B cell (primary cell): Measurements from ENCODE around the gene B9D2. TPM values are rescaled to one million over a fixed set of nuclear protein-coding genes. Genes with fewer than 3 reads are reported as not detected.

Experiments
- ATAC-seq: fragments of 200-7000 bp; cut with Tn5 transposase; one replicate; pipeline ENCODE4 v1.10.0; 2021; ENCODE audit warnings: low read depth, mild to moderate bottlenecking, moderate number of reproducible peaks, moderate library complexity
- CTCF ChIA-PET: fragments of 350-600 bp; sonication (Branson Sonifier 250); formaldehyde crosslinking; loops from one replicate; lab custom pipeline; 2021; ENCODE audit warnings: antibody characterized with exemption, inconsistent platforms; lab: Charles Lee
- POLR2A ChIA-PET: fragments of 350-600 bp; sonication (Branson Sonifier 250); formaldehyde crosslinking; loops from one replicate; lab custom pipeline; 2021; ENCODE audit warnings: antibody characterized with exemption; lab: Charles Lee
- DNase-seq: peaks from one replicate; pipeline ENCODE4 v3.0.0; 2013
- H2AFZ ChIP-seq: 2 replicates; pipeline ENCODE4 v1.6.1; 2012; ENCODE audit warnings: mild to moderate bottlenecking, low read depth, low read length; ENCODE audit not compliant: insufficient read depth, poor library complexity, severe bottlenecking
- H3K27ac ChIP-seq, 2 donors: 1 replicate in 1 of 2; 2 replicates in 1 of 2; pipeline ENCODE4 v1.5.1; 2012 to 2013; ENCODE audit warnings: low read length in 2 of 2, mild to moderate bottlenecking in 2 of 2, moderate library complexity in 1 of 2
- H3K27me3 ChIP-seq, 4 experiments: fragments of 200-600 bp in 1 of 4; sonication (generic) in 1 of 4; replicated peaks in 1 of 4; 1 replicate in 2 of 4; 2 replicates in 2 of 4; pipeline versions ENCODE4 v1.6.1 to v1.7.0; 2013 to 2016; ENCODE audit warnings: low read length in 3 of 4, mild to moderate bottlenecking in 2 of 4, mixed read lengths in 1 of 4, moderate library complexity in 1 of 4; ENCODE audit not compliant: insufficient read depth in 4 of 4, control insufficient read depth in 3 of 4; ENCODE audit errors: control extremely low read depth in 1 of 4
- H3K36me3 ChIP-seq, 2 experiments: replicated peaks in 1 of 2; 1 replicate in 1 of 2; 2 replicates in 1 of 2; pipeline versions ENCODE4 v1.6.1 to v1.7.1; 2013; ENCODE audit warnings: low read length in 1 of 2; ENCODE audit not compliant: insufficient read depth in 2 of 2, control insufficient read depth in 1 of 2; ENCODE audit errors: control extremely low read depth in 1 of 2, extremely low read depth in 1 of 2
- H3K4me1 ChIP-seq, 2 donors: fragments of 200-600 bp in 1 of 2; sonication (generic) in 1 of 2; 1 replicate in 1 of 2; 2 replicates in 1 of 2; pipeline versions ENCODE4 v1.5.1 to v1.6.1; 2013 to 2017; ENCODE audit warnings: low read length in 2 of 2; ENCODE audit not compliant: control insufficient read depth in 2 of 2, insufficient read depth in 2 of 2
- H3K4me2 ChIP-seq: replicated peaks from 2 replicates; pipeline ENCODE3; 2012; ENCODE audit warnings: mild to moderate bottlenecking, low read depth, low read length; ENCODE audit not compliant: poor library complexity, severe bottlenecking
- H3K4me3 ChIP-seq, 5 experiments: fragments of 200-600 bp in 1 of 5; sonication (generic) in 1 of 5; 1 replicate in 3 of 5; 2 replicates in 2 of 5; pipeline versions ENCODE4 v1.5.1 to v1.7.0; 2011 to 2016; ENCODE audit warnings: low read length in 4 of 5, mild to moderate bottlenecking in 4 of 5, low read depth in 2 of 5, control low read depth in 1 of 5, moderate library complexity in 1 of 5; ENCODE audit not compliant: insufficient read depth in 1 of 5; ENCODE audit errors: control extremely low read depth in 1 of 5, extremely low read depth in 1 of 5
- H3K79me2 ChIP-seq: fragments of 200-600 bp; sonication (generic); one replicate; pipeline ENCODE4 v1.6.0; 2016; ENCODE audit warnings: low read length; ENCODE audit not compliant: control insufficient read depth, insufficient read depth
- H3K9ac ChIP-seq: fragments of 200-600 bp; sonication (generic); 2 replicates; pipeline ENCODE4 v1.6.1; 2017; ENCODE audit warnings: mild to moderate bottlenecking, low read length, moderate library complexity
- H3K9me3 ChIP-seq, 3 donors: one replicate each; pipeline versions ENCODE4 v1.6.1 to v1.7.1; 2013; ENCODE audit warnings: low read length in 2 of 3; ENCODE audit not compliant: control insufficient read depth in 2 of 3, insufficient read depth in 1 of 3; ENCODE audit errors: control extremely low read depth in 1 of 3
- H4K20me1 ChIP-seq: 2 replicates; pipeline ENCODE4 v1.6.0; 2012; ENCODE audit warnings: mild to moderate bottlenecking, low read length; ENCODE audit not compliant: insufficient read depth, control insufficient read depth, poor library complexity, severe bottlenecking
- H3K27ac Mint-ChIP-seq: one replicate; pipeline ENCODE4 v1.8.0; 2021; ENCODE audit warnings: mixed read lengths
- H3K27me3 Mint-ChIP-seq: one replicate; pipeline ENCODE4 v1.8.0; 2021; ENCODE audit warnings: mixed read lengths
- H3K4me1 Mint-ChIP-seq: one replicate; pipeline ENCODE4 v1.8.0; 2021; ENCODE audit warnings: mixed read lengths
- H3K4me3 Mint-ChIP-seq: one replicate; pipeline ENCODE4 v1.8.0; 2021; ENCODE audit warnings: mixed read lengths
- H3K9me3 Mint-ChIP-seq: one replicate; pipeline ENCODE4 v1.8.0; 2022; ENCODE audit warnings: mixed read lengths; ENCODE audit not compliant: insufficient read depth
- EZH2 ChIP-seq: IDR thresholded peaks from 2 replicates; pipeline ENCODE4 v1.6.1; 2012; ENCODE audit warnings: borderline replicate concordance, low read depth, mild to moderate bottlenecking, moderate library complexity, low read length; ENCODE audit not compliant: insufficient read depth, poor library complexity, severe bottlenecking
- WGBS: methylation state at CpG from one replicate; pipeline ENCODE4 v1.1.5; 2013; ENCODE audit warnings: missing lambda C conversion rate; ENCODE audit not compliant: insufficient coverage; 5-methylcytosine and 5-hydroxymethylcytosine counted together
- intact Hi-C: fragments of 100-400 bp; cut with micrococcal nuclease; formaldehyde crosslinking; loops from one replicate; pipeline ENCODE4 v1.10.0; 2022
- polyA plus RNA-seq: library from polyadenylated mRNA; depleted of rRNA; stranded (reverse); fragments of >200 nt; gene quantifications from 2 replicates; pipeline ENCODE4 v1.2.3, GENCODE V29; 2012
- total RNA-seq, 2 donors: library from RNA; stranded (reverse); fragments of 120-200 nt in 1 of 2; gene quantifications; 1 replicate in 1 of 2; 2 replicates in 1 of 2; pipeline versions ENCODE4 v1.2.3 to v1.2.4, GENCODE V29; 2013 to 2022
- TF ChIP-seq, protein P1 (sequence below): fragments of 200-600 bp; IDR thresholded peaks from one replicate; pipeline ENCODE4 v1.8.0; 2022; ENCODE audit warnings: antibody characterized with exemption, mild to moderate bottlenecking

B9D2 gene
- total and polyA plus RNA-seq, 2 donors (not counting 1 experiment from before 2014, with no cell fraction given) = 9.9 to 17.5 TPM

DNA sequence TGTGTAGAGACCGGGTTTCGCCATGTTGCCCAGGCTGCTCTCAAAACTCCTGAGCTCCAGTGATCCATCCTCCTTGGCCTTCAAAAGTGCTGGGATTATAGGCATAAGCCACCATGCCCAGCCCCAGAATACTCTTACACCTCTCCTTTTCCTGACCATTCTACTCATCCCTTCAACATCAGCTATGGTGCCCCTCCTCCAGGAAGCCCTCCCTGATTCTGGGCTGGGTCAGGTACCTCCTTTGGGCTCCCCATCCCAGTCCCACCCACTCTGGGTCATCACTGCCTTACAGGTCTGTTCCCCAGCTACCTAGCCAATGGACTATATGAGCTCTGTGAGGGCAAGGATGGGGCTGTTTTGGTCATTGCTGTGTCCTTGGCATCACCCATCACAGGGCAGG lies 19.8 kb downstream of the B9D2 start:
- intact Hi-C loops = no loop called here
- no peak overlapping the region for H3K4me3 Mint-ChIP-seq

More for the DNA sequence above, 19.8 kb downstream of the B9D2 start:
- peaks cover 87% of the 10 kb centered on the region for H4K20me1 ChIP-seq
- H3K4me2 ChIP-seq = no peak overlapping the region
- 100% methylated on average over 2 of the region's 2 CpGs for WGBS
- no peaks in the 10 kb centered on the region for H3K27me3 Mint-ChIP-seq
- no peak overlapping the region for H3K4me3 ChIP-seq
- CTCF ChIA-PET = interaction anchor here (0.7 kb wide), 1 partner anchor 189 kb away, joined by 3 read pairs; no protein-coding TSS in a partner anchor
- DNase-seq (no peak), ATAC-seq (no peak)
- no peak overlapping the region for H2AFZ ChIP-seq
- no peak for TF ChIP-seq EZH2
- TF ChIP-seq, protein P1, sequence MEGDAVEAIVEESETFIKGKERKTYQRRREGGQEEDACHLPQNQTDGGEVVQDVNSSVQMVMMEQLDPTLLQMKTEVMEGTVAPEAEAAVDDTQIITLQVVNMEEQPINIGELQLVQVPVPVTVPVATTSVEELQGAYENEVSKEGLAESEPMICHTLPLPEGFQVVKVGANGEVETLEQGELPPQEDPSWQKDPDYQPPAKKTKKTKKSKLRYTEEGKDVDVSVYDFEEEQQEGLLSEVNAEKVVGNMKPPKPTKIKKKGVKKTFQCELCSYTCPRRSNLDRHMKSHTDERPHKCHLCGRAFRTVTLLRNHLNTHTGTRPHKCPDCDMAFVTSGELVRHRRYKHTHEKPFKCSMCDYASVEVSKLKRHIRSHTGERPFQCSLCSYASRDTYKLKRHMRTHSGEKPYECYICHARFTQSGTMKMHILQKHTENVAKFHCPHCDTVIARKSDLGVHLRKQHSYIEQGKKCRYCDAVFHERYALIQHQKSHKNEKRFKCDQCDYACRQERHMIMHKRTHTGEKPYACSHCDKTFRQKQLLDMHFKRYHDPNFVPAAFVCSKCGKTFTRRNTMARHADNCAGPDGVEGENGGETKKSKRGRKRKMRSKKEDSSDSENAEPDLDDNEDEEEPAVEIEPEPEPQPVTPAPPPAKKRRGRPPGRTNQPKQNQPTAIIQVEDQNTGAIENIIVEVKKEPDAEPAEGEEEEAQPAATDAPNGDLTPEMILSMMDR = no peak
- H3K36me3 ChIP-seq = peaks cover 9 to 69% of the 10 kb centered on the region in 2 experiments
- H3K9me3 ChIP-seq = no peaks in the 10 kb centered on the region
- H3K4me1 Mint-ChIP-seq = peaks cover 42% of the 10 kb centered on the region
- H3K9ac ChIP-seq = no peak overlapping the region
- H3K27ac ChIP-seq = peak overlapping the region in 1 of 2 donors; percentile 39
- H3K27ac Mint-ChIP-seq = peak overlapping the region; percentile 61
- POLR2A ChIA-PET = no interaction called here
- no peaks in the 10 kb centered on the region for H3K9me3 Mint-ChIP-seq
- no peaks in the 10 kb centered on the region for H3K27me3 ChIP-seq
- H3K4me1 ChIP-seq = peaks cover 19 to 38% of the 10 kb centered on the region in 2 donors
- peaks cover 92% of the 10 kb centered on the region for H3K79me2 ChIP-seq
